PC-3 (cell line): ENCODE measurements around the gene AKAP5.

Source experiments
- CTCF ChIP-seq: fragments of 300-600 bp; sonication (generic); conservative IDR thresholded peaks from 2 replicates; pipeline ENCODE4 v1.5.1; 2017; ENCODE audit warnings: antibody characterized with exemption, low read depth, mild to moderate bottlenecking, low read length
- EZH2phosphoT487 ChIP-seq: fragments of 300-600 bp; sonication (generic); IDR thresholded peaks from 2 replicates; pipeline ENCODE4 v1.6.1; 2018; ENCODE audit warnings: mild to moderate bottlenecking, antibody characterized with exemption, low read length, borderline replicate concordance

GRCh38 chr14:64440494-64440893 is 24.8 kb upstream of the AKAP5 start:
- TF ChIP-seq CTCF: no peak
- TF ChIP-seq EZH2phosphoT487: no peak
